ENCODE data around the gene AATK. TPM values are rescaled to one million over a fixed set of nuclear protein-coding genes. Genes with fewer than 3 reads are reported as not detected.

The AATK gene
- total and polyA plus RNA-seq, 2 experiments from 2014 or later = 0.25 to 1.6 TPM

DNA sequence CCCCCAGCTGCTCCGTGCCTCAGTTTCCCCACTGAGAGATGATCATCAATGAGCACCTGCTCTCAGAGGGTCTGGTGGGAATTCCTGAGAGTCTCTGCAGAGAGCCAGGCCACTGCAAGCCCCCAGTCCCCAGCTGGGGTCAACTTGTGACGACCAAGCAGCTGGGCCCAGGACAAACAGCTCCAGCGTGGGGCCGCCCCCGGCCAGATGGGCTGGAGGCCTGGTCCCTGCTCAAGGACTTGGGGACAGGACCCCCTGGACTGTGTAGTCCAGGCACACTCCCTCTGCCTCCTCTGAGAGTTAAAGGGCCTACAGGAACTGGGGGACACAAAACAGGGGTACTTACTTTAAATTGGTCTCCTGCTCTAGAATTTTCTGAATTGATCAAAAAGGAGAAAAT lies 16.6 kb upstream of the AATK start:
- Histone ChIP-seq H3K4me2 (ENCODE audit: unreplicated experiment) (no peak overlapping the region), H3K27ac (no peak overlapping the region), H3K36me3 (ENCODE audit: low read depth) (no peaks in the 10 kb centered on the region), H3K27me3 (replicated peaks; ENCODE audit: insufficient read depth) (no peaks in the 10 kb centered on the region), H3K4me3 (no peak overlapping the region), H4K20me1 (ENCODE audit: insufficient read depth) (no peaks in the 10 kb centered on the region), H3K79me2 (ENCODE audit: insufficient read depth) (no peaks in the 10 kb centered on the region), H3K9me3 (ENCODE audit: low read depth) (no peaks in the 10 kb centered on the region), H3K9ac (no peak overlapping the region), H3K4me1 (ENCODE audit: insufficient read depth) (no peaks in the 10 kb centered on the region), H3F3A (ENCODE audit: insufficient read depth) (no peaks in the 10 kb centered on the region), H2AFZ (no peak overlapping the region), H3K9me2 (ENCODE audit: insufficient read depth) (no peaks in the 10 kb centered on the region)
- no peak for TF ChIP-seq EZH2 (IDR thresholded peaks at IDR 0.05; ENCODE audit: insufficient read depth, poor library complexity, severe bottlenecking)
- no peak for TF ChIP-seq EZH2phosphoT487 (IDR thresholded peaks at IDR 0.05; ENCODE audit: insufficient read depth, low read depth)
- DNase-seq = no peak
- in situ Hi-C loops (cut with MboI) = no loop called here
- 70 to 71% methylated on average over 5 of the region's 5 CpGs for WGBS, 2 experiments (ENCODE audit: low coverage in 1 of 2, low lambda C conversion rate in 2 of 2, missing lambda C conversion rate in 2 of 2)

DNA sequence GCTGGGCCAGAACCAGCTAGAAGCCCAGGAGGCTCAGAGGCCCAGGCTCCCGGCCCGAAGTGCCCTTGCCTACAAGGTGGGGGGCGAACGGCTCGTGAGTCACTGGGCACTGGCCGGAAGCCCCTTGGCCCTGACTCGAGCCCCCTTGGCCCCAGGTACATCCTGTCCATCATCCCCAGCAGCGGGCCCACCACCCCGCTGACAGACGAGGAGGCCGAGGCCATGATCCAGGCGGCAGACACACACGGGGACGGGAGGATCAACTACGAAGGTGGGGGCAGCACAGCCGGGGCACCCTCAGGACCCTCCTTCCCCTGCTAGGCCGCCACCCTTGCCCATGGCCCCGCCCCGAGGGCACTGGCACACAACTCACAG lies 15.8 kb upstream of the AATK start:
- no peak overlapping the region for H3K27ac ChIP-seq
- H3F3A ChIP-seq (ENCODE audit: insufficient read depth) = no peaks in the 10 kb centered on the region
- H3K4me1 ChIP-seq (ENCODE audit: insufficient read depth) = no peaks in the 10 kb centered on the region
- no peaks in the 10 kb centered on the region for H3K27me3 ChIP-seq (replicated peaks; ENCODE audit: insufficient read depth)
- H3K4me3 ChIP-seq = no peak overlapping the region
- no peak overlapping the region for H3K9ac ChIP-seq
- no peaks in the 10 kb centered on the region for H3K36me3 ChIP-seq (ENCODE audit: low read depth)
- DNase-seq = no peak
- H3K9me2 ChIP-seq (ENCODE audit: insufficient read depth) = no peaks in the 10 kb centered on the region
- no peaks in the 10 kb centered on the region for H3K9me3 ChIP-seq (ENCODE audit: low read depth)
- H3K4me2 ChIP-seq (ENCODE audit: unreplicated experiment) = no peak overlapping the region
- no peak overlapping the region for H2AFZ ChIP-seq
- no peak for TF ChIP-seq EZH2 (IDR thresholded peaks at IDR 0.05; ENCODE audit: insufficient read depth, poor library complexity, severe bottlenecking)
- TF ChIP-seq EZH2phosphoT487 (IDR thresholded peaks at IDR 0.05; ENCODE audit: insufficient read depth, low read depth) = no peak
- H3K79me2 ChIP-seq (ENCODE audit: insufficient read depth) = no peaks in the 10 kb centered on the region
- H4K20me1 ChIP-seq (ENCODE audit: insufficient read depth) = no peaks in the 10 kb centered on the region
- in situ Hi-C loops (cut with MboI) = no loop called here
- 80 to 88% methylated on average over 19 of the region's 19 CpGs for WGBS, 2 experiments (ENCODE audit: low coverage in 1 of 2, low lambda C conversion rate in 2 of 2, missing lambda C conversion rate in 2 of 2)

DNA sequence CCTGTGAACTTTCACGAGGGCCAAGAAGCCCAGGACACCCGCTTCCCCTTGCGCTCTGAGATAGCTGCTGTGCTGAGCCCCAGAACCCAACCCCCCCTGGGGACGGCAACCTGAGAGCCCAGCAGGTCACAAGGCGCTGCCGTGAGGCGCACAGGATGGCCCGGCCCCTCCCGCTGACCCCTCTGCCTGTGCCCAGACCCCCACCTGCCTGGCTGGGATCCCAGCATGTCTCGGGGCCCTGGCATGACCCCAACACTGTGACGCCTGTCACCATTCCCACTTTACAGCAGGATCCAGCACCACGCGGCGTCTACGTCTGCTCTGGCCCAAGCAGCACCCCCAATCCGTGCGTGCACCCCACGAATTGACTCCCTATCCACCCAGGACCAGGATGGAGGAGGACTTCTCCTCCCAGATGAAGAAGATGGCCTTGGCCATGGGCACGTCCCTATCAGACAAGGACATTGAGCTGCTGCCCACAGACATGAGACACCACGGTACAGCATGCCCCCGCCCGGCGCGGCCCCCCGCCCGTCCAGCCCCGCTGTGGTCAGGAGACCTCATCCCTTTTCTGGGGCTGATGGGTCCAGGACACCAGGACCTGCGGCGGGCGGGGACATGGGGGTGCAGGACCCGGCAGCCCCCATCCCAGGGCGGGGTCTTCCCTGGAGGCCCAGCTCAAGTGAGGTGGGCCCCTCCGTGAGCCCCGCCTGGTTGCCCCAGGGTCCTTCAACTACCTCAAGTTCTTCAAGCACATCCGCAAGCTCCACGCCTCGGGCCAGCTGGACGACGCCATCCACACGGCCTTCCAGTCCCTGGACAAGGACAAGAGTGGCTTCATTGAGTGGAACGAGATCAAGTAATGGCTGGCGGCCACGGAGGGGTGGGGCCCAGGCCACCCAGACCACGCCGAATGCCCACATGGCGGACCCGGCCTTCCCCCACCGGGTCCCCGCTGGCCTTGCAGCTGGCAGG lies 15.1 kb upstream of the AATK start:
- Histone ChIP-seq H2AFZ (no peak overlapping the region), H3K9me2 (ENCODE audit: insufficient read depth) (no peaks in the 10 kb centered on the region), H3F3A (ENCODE audit: insufficient read depth) (no peaks in the 10 kb centered on the region), H3K4me1 (ENCODE audit: insufficient read depth) (no peaks in the 10 kb centered on the region), H3K4me2 (ENCODE audit: unreplicated experiment) (no peak overlapping the region), H3K79me2 (ENCODE audit: insufficient read depth) (no peaks in the 10 kb centered on the region), H3K9me3 (ENCODE audit: low read depth) (no peaks in the 10 kb centered on the region), H3K36me3 (ENCODE audit: low read depth) (no peaks in the 10 kb centered on the region), H3K9ac (no peak overlapping the region), H4K20me1 (ENCODE audit: insufficient read depth) (no peaks in the 10 kb centered on the region), H3K4me3 (no peak overlapping the region), H3K27ac (no peak overlapping the region), H3K27me3 (replicated peaks; ENCODE audit: insufficient read depth) (no peaks in the 10 kb centered on the region)
- 80 to 88% methylated on average over 34 to 49 of the region's 49 CpGs for WGBS, 2 experiments (ENCODE audit: low coverage in 1 of 2, low lambda C conversion rate in 2 of 2, missing lambda C conversion rate in 2 of 2)
- TF ChIP-seq EZH2phosphoT487 (IDR thresholded peaks at IDR 0.05; ENCODE audit: insufficient read depth, low read depth) (no peak), EZH2 (IDR thresholded peaks at IDR 0.05; ENCODE audit: insufficient read depth, poor library complexity, severe bottlenecking) (no peak)
- DNase-seq = no peak
- in situ Hi-C loops (cut with MboI) = no loop called here

DNA sequence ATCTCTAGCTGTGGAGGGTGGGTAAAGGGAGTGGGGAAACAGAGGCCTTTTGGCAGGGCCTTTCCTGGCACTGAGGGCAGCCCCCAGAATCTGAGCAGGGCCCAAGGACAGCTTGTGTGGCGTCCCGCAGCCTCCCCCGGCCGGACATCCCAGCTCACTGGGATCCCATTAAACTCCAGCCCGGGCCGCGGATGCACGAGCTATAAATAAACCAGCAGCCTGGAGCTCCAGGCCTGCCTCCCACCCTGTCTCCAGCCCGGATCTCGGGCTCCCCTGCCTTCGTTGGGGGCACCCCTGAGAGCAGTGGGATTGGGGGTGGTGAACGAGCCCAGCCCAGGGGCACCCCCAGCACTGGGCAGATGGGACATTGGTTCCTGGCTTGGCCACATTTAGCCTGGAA lies 13.8 kb upstream of the AATK start:
- Histone ChIP-seq H3K4me1 (ENCODE audit: insufficient read depth) (no peaks in the 10 kb centered on the region), H3K9me3 (ENCODE audit: low read depth) (no peaks in the 10 kb centered on the region), H3K27me3 (replicated peaks; ENCODE audit: insufficient read depth) (no peaks in the 10 kb centered on the region), H3K4me3 (no peak overlapping the region), H3K4me2 (ENCODE audit: unreplicated experiment) (no peak overlapping the region), H3K27ac (no peak overlapping the region), H3K9ac (no peak overlapping the region), H3F3A (ENCODE audit: insufficient read depth) (no peaks in the 10 kb centered on the region), H3K9me2 (ENCODE audit: insufficient read depth) (no peaks in the 10 kb centered on the region), H2AFZ (no peak overlapping the region), H4K20me1 (ENCODE audit: insufficient read depth) (no peaks in the 10 kb centered on the region), H3K36me3 (ENCODE audit: low read depth) (no peaks in the 10 kb centered on the region), H3K79me2 (ENCODE audit: insufficient read depth) (no peaks in the 10 kb centered on the region)
- DNase-seq = no peak
- in situ Hi-C loops (cut with MboI) = no loop called here
- TF ChIP-seq EZH2 (IDR thresholded peaks at IDR 0.05; ENCODE audit: insufficient read depth, poor library complexity, severe bottlenecking) = no peak
- WGBS, 2 experiments (ENCODE audit: low coverage in 1 of 2, low lambda C conversion rate in 2 of 2, missing lambda C conversion rate in 2 of 2) = 66 to 68% methylated on average over 12 of the region's 12 CpGs
